ENCODE data around the gene GALNT3. TPM values are rescaled to one million over a fixed set of nuclear protein-coding genes. Genes with fewer than 3 reads are reported as not detected.
A peak's percentile ranks its signal among the peaks of the same experiment; 100 is the strongest.

Gene GALNT3
- total RNA-seq, 1 experiment from 2014 or later = 33.1 TPM

DNA sequence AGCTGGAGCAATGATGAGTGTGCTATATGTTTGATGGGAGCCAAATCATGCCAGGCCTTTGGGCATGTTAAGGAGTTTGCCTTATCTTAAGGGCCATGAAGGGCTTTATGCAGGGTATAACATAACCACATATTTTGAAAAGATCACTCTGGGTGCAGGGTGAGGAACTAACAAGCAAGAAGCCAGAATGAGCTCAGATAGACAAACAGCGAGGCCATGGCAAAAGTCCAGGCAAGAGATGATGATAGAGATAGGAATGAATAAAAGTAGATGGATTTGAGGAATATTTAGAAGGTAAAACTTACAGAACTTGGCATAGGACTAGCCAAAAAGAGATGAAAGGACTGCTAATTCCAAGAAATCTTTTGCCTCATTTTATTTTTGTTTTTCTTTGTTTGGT lies 6.7 kb downstream of the GALNT3 start:
- Histone ChIP-seq H3K36me3 (ENCODE audit: low read depth) (no peaks in the 10 kb centered on the region), H3K79me2 (ENCODE audit: low read depth) (peaks cover 65% of the 10 kb centered on the region), H3K4me2 (no peak overlapping the region), H3K27ac (no peak overlapping the region), H2AFZ (no peak overlapping the region), H3F3A (ENCODE audit: insufficient read depth, low read depth) (peaks cover 4% of the 10 kb centered on the region; the same call in 1 of the 2 replicates), H3K27me3 (ENCODE audit: insufficient read depth, low read depth) (no peaks in the 10 kb centered on the region), H3K9me2 (ENCODE audit: insufficient read depth) (no peaks in the 10 kb centered on the region), H3K4me1 (replicated peaks; ENCODE audit: insufficient read depth) (peaks cover 17% of the 10 kb centered on the region), H3K9me3 (ENCODE audit: insufficient read depth, low read depth) (no peaks in the 10 kb centered on the region), H4K20me1 (ENCODE audit: insufficient read depth) (no peaks in the 10 kb centered on the region), H3K4me3 (no peak overlapping the region)
- no TSS peak for BruUV-seq (replicated peaks)
- CTCF ChIA-PET = no interaction called here
- POLR2A ChIA-PET (ENCODE audit: unreplicated experiment) = no interaction called here
- no peak for TF ChIP-seq EZH2 (IDR thresholded peaks at IDR 0.05; ENCODE audit: low read depth)
- TF ChIP-seq CTCF (conservative IDR thresholded peaks at IDR 0.05) = no peak
- DNase-seq = no peak
- intact Hi-C loops (cut with micrococcal nuclease; ENCODE audit: unreplicated experiment) = no loop called here

DNA sequence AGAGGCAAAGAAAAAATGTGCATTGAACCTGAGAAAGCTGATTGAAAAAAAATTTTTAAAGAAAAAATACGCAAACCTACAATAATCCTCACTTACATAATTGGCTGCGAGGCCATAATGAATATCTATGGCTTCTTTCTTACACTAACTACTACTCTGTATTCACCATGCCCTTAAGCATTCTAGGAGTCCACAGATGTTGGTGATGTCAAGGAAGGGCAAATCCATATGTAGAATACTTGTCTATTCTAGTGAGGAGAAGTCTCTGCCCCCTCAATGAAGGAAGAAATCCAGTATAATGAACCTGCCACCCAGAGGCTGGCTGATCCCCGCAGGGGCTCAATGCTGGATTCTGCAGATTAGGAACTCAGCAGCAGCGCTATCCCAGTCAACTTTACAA lies 14.3 kb downstream of the GALNT3 start:
- H3K4me3 ChIP-seq = no peak overlapping the region
- TF ChIP-seq EZH2 (IDR thresholded peaks at IDR 0.05; ENCODE audit: low read depth) (no peak), CTCF (conservative IDR thresholded peaks at IDR 0.05) (no peak)
- H3K27me3 ChIP-seq (ENCODE audit: insufficient read depth, low read depth) = no peaks in the 10 kb centered on the region
- CTCF ChIA-PET = interaction anchor here (1.0 kb wide), 1 partner anchor 95 kb away, joined by 4 read pairs; no protein-coding TSS in a partner anchor
- peaks cover 12% of the 10 kb centered on the region; the same call in 1 of the 2 replicates for H3K79me2 ChIP-seq (ENCODE audit: low read depth)
- H2AFZ ChIP-seq = no peak overlapping the region
- DNase-seq = no peak
- no TSS peak for BruUV-seq (replicated peaks)
- H3K4me2 ChIP-seq = no peak overlapping the region
- no peaks in the 10 kb centered on the region for H3K36me3 ChIP-seq (ENCODE audit: low read depth)
- intact Hi-C loops (cut with micrococcal nuclease; ENCODE audit: unreplicated experiment) = loop anchor here (5.0 kb wide), 1 partner anchor 93 kb away; no protein-coding TSS in a partner anchor
- H3K4me1 ChIP-seq (replicated peaks; ENCODE audit: insufficient read depth) = no peaks in the 10 kb centered on the region
- POLR2A ChIA-PET (ENCODE audit: unreplicated experiment) = no interaction called here
- H3K9me2 ChIP-seq (ENCODE audit: insufficient read depth) = no peaks in the 10 kb centered on the region
- H3F3A ChIP-seq (ENCODE audit: insufficient read depth, low read depth) = no peaks in the 10 kb centered on the region
- H3K27ac ChIP-seq = no peak overlapping the region
- no peaks in the 10 kb centered on the region for H4K20me1 ChIP-seq (ENCODE audit: insufficient read depth)
- no peaks in the 10 kb centered on the region for H3K9me3 ChIP-seq (ENCODE audit: insufficient read depth, low read depth)

DNA sequence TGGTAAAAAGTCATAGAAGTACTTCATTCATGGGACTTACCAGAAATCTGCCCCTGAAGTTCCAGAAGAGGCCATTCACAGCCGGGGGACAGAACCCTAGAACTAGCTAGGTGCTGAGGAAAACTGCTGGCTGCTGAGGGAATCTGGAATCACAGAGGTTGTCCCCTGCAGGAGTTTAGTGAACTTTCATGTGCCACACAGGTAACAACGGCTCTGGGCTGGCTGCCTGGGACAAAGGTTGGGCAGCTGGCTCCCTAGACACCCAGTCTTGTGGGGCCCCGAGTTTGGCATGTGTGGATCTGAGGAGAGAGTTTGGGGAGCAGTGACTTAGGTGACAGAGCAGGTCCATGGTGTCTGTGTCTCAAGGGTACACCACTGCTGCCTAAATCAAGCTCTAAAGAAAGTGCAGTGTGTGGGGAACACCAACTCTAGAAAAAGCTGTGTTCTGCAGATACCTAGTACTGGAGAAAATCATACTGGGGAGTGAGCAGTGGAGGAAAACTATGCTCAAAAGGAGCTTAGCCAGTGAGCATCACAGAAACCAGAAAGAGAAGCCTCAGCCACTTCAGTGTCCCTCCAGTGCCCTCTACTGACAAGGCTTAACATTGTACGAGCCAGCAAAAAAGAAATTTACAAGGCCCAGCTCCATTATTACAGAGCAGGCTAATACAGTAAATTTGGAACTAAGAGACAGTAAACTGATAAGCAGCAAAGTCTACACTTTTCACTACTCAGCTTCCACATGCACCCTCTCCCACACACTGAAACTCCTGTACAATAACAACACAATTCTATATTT lies 15.2 kb downstream of the GALNT3 start:
- Histone ChIP-seq H3K27ac (no peak overlapping the region), H3K4me3 (no peak overlapping the region), H2AFZ (no peak overlapping the region), H3K4me1 (replicated peaks; ENCODE audit: insufficient read depth) (no peaks in the 10 kb centered on the region), H4K20me1 (ENCODE audit: insufficient read depth) (no peaks in the 10 kb centered on the region), H3K27me3 (ENCODE audit: insufficient read depth, low read depth) (no peaks in the 10 kb centered on the region), H3K4me2 (no peak overlapping the region), H3K9me3 (ENCODE audit: insufficient read depth, low read depth) (no peaks in the 10 kb centered on the region), H3K36me3 (ENCODE audit: low read depth) (no peaks in the 10 kb centered on the region), H3K79me2 (ENCODE audit: low read depth) (peaks cover 19% of the 10 kb centered on the region; the same call in 1 of the 2 replicates), H3K9me2 (ENCODE audit: insufficient read depth) (no peaks in the 10 kb centered on the region), H3F3A (ENCODE audit: insufficient read depth, low read depth) (no peaks in the 10 kb centered on the region)
- TF ChIP-seq EZH2 (IDR thresholded peaks at IDR 0.05; ENCODE audit: low read depth) = no peak
- peak; percentile 40; the same call in 1 of the 2 replicates for TF ChIP-seq CTCF (conservative IDR thresholded peaks at IDR 0.05)
- intact Hi-C loops (cut with micrococcal nuclease; ENCODE audit: unreplicated experiment) = loop anchor here (5.0 kb wide), 1 partner anchor 93 kb away; no protein-coding TSS in a partner anchor
- DNase-seq = no peak
- ChIA-PET CTCF (interaction anchor here (1.0 kb wide), 1 partner anchor 96 kb away, joined by 4 read pairs; no protein-coding TSS in a partner anchor), POLR2A (ENCODE audit: unreplicated experiment) (no interaction called here)
- no TSS peak for BruUV-seq (replicated peaks)
